GM13977 (cell line): ENCODE data around the gene GMDS.

Experiments
- DNase-seq: peaks from one replicate; pipeline ENCODE4 v3.0.0; 2012; ENCODE audit warnings: low spot score
- CTCF ChIP-seq: IDR thresholded peaks from 2 replicates; pipeline ENCODE4 v1.5.1; 2012; ENCODE audit warnings: mild to moderate bottlenecking, control low read depth; ENCODE audit not compliant: insufficient read depth; ENCODE audit errors: extremely low read depth, missing control alignments
- in situ Hi-C: fragments of 300-500 bp; cut with MboI; formaldehyde crosslinking; loops from one replicate; pipeline ENCODE4 v1.12.0; 2022; ENCODE audit warnings: low sequenced_read_pairs, low pct_unique_long_range_greater_than_20kb, mixed read lengths, inconsistent platforms; ENCODE audit not compliant: unreplicated experiment

The GMDS gene

GRCh38 chr6:1765160-1765903 is 480.1 kb downstream of the GMDS start:
- in situ Hi-C loops, result no loop called here
- DNase-seq, result no peak
- TF ChIP-seq CTCF, result no peak

GRCh38 chr6:1764397-1764987 is 480.9 kb downstream of the GMDS start:
- in situ Hi-C loops, result no loop called here
- DNase-seq, result no peak
- TF ChIP-seq CTCF, result no peak

- TF ChIP-seq CTCF, result no peak
- in situ Hi-C loops, result no loop called here
- no peak for DNase-seq
These were observed 482.0 kb downstream of the GMDS start for GRCh38 chr6:1763404-1763803.

GRCh38 chr6:1762203-1762602 is 483.2 kb downstream of the GMDS start:
- TF ChIP-seq CTCF, result no peak
- DNase-seq, result no peak
- in situ Hi-C loops, result no loop called here

- in situ Hi-C loops, result no loop called here
These were observed 483.9 kb downstream of the GMDS start for GRCh38 chr6:1761477-1761877.

GRCh38 chr6:1760876-1761275 is 484.5 kb downstream of the GMDS start:
- TF ChIP-seq CTCF, result no peak
- DNase-seq, result no peak
- in situ Hi-C loops, result no loop called here

More at GRCh38 chr6:1761477-1761877, 483.9 kb downstream of the GMDS start:
- no peak for DNase-seq
- no peak for TF ChIP-seq CTCF
